ENCODE results near the gene BARX1. TPM values are rescaled to one million over a fixed set of nuclear protein-coding genes. Genes with fewer than 3 reads are reported as not detected.

The BARX1 gene
- polyA plus RNA-seq, 1 donor from 2014 or later: not detected

DNA sequence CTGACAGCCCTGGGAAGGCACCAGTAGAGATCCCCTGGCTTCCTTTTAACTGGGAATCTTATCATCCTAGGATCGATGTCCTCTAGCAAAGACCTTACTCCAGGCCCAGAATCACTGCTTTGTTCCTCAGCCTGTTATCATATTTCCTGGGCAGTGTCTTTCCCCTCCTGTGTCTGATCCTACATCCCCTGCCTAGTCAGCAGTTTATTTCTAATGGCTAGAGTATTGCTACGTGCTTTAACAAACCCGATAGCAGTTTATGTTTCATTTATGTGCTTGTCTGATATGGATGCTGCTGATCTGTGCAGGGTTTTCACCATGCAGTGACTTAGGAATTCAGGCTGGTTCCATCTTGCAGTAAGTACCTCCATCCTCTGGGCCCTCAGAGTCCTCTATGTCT is 20.9 kb upstream of the BARX1 start:
- Histone ChIP-seq H3K36me3 (ENCODE audit: insufficient read depth, low read length) (no peaks in the 10 kb centered on the region), H3K9ac (ENCODE audit: low read length) (no peak overlapping the region), H3K4me3 (ENCODE audit: low read length) (no peak overlapping the region), H3K9me2 (ENCODE audit: insufficient read depth, low read length) (no peaks in the 10 kb centered on the region), H3K27ac (ENCODE audit: low read length) (no peak overlapping the region), H3K27me3 (ENCODE audit: insufficient read depth, low read depth, low read length) (no peaks in the 10 kb centered on the region), H3K79me2 (replicated peaks; ENCODE audit: insufficient read depth, low read length) (no peaks in the 10 kb centered on the region), H4K20me1 (ENCODE audit: insufficient read depth) (no peaks in the 10 kb centered on the region), H3K4me2 (ENCODE audit: low read length) (no peak overlapping the region), H3K9me3 (ENCODE audit: low read length) (no peaks in the 10 kb centered on the region), H3F3A (ENCODE audit: insufficient read depth, low read length, poor library complexity, severe bottlenecking) (no peaks in the 10 kb centered on the region), H2AFZ (ENCODE audit: low read depth, low read length) (no peak overlapping the region)
- TF ChIP-seq EP300 (conservative IDR thresholded peaks at IDR 0.05; ENCODE audit: poor library complexity, severe bottlenecking) (no peak), RAD21 (conservative IDR thresholded peaks at IDR 0.05) (no peak), EZH2 (IDR thresholded peaks at IDR 0.05; ENCODE audit: borderline replicate concordance, insufficient read depth, low read length, poor library complexity, severe bottlenecking) (no peak), MXI1 (conservative IDR thresholded peaks at IDR 0.05; ENCODE audit: poor library complexity, severe bottlenecking) (no peak), POLR2AphosphoS5 (IDR thresholded peaks at IDR 0.05) (no peak), SMC3 (conservative IDR thresholded peaks at IDR 0.05; ENCODE audit: poor library complexity) (no peak), TAF1 (IDR thresholded peaks at IDR 0.05; ENCODE audit: low read depth) (no peak)
- TF ChIP-seq, protein P1, sequence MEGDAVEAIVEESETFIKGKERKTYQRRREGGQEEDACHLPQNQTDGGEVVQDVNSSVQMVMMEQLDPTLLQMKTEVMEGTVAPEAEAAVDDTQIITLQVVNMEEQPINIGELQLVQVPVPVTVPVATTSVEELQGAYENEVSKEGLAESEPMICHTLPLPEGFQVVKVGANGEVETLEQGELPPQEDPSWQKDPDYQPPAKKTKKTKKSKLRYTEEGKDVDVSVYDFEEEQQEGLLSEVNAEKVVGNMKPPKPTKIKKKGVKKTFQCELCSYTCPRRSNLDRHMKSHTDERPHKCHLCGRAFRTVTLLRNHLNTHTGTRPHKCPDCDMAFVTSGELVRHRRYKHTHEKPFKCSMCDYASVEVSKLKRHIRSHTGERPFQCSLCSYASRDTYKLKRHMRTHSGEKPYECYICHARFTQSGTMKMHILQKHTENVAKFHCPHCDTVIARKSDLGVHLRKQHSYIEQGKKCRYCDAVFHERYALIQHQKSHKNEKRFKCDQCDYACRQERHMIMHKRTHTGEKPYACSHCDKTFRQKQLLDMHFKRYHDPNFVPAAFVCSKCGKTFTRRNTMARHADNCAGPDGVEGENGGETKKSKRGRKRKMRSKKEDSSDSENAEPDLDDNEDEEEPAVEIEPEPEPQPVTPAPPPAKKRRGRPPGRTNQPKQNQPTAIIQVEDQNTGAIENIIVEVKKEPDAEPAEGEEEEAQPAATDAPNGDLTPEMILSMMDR (IDR thresholded peaks at IDR 0.05; ENCODE audit: poor library complexity, severe bottlenecking): no peak
- TF ChIP-seq, protein P2, sequence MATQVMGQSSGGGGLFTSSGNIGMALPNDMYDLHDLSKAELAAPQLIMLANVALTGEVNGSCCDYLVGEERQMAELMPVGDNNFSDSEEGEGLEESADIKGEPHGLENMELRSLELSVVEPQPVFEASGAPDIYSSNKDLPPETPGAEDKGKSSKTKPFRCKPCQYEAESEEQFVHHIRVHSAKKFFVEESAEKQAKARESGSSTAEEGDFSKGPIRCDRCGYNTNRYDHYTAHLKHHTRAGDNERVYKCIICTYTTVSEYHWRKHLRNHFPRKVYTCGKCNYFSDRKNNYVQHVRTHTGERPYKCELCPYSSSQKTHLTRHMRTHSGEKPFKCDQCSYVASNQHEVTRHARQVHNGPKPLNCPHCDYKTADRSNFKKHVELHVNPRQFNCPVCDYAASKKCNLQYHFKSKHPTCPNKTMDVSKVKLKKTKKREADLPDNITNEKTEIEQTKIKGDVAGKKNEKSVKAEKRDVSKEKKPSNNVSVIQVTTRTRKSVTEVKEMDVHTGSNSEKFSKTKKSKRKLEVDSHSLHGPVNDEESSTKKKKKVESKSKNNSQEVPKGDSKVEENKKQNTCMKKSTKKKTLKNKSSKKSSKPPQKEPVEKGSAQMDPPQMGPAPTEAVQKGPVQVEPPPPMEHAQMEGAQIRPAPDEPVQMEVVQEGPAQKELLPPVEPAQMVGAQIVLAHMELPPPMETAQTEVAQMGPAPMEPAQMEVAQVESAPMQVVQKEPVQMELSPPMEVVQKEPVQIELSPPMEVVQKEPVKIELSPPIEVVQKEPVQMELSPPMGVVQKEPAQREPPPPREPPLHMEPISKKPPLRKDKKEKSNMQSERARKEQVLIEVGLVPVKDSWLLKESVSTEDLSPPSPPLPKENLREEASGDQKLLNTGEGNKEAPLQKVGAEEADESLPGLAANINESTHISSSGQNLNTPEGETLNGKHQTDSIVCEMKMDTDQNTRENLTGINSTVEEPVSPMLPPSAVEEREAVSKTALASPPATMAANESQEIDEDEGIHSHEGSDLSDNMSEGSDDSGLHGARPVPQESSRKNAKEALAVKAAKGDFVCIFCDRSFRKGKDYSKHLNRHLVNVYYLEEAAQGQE (IDR thresholded peaks at IDR 0.05; ENCODE audit: borderline replicate concordance): no peak

DNA sequence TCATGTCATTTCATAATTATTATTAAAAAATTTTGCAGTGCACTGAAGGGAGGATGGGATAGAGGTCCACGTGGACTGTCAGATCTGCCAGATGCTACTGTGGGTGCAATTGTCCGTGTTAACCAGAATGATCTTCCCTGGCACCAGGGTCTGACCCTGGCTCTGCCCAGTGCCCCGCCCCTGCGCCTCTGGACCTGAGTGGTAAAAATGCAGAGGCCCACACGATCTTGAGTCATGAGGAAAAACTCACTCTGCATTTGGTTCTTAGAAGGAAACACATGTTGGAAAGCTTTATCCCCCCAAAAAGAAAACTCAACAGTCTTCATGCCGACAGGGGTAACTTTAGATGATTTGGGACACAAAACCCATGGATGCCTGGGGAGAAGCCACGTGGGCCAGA is 20.1 kb upstream of the BARX1 start:
- TF ChIP-seq EZH2 (IDR thresholded peaks at IDR 0.05; ENCODE audit: borderline replicate concordance, insufficient read depth, low read length, poor library complexity, severe bottlenecking) (no peak), MXI1 (conservative IDR thresholded peaks at IDR 0.05; ENCODE audit: poor library complexity, severe bottlenecking) (no peak), EP300 (conservative IDR thresholded peaks at IDR 0.05; ENCODE audit: poor library complexity, severe bottlenecking) (no peak), POLR2AphosphoS5 (IDR thresholded peaks at IDR 0.05) (no peak), SMC3 (conservative IDR thresholded peaks at IDR 0.05; ENCODE audit: poor library complexity) (no peak), RAD21 (conservative IDR thresholded peaks at IDR 0.05) (no peak)
- TF ChIP-seq, protein P2 (IDR thresholded peaks at IDR 0.05; ENCODE audit: borderline replicate concordance): no peak
- TF ChIP-seq, protein P1 (IDR thresholded peaks at IDR 0.05; ENCODE audit: poor library complexity, severe bottlenecking): no peak
- Histone ChIP-seq H3K9me3 (ENCODE audit: low read length) (no peaks in the 10 kb centered on the region), H4K20me1 (ENCODE audit: insufficient read depth) (no peaks in the 10 kb centered on the region), H3K4me3 (ENCODE audit: low read length) (no peak overlapping the region), H3K9ac (ENCODE audit: low read length) (no peak overlapping the region), H3K79me2 (replicated peaks; ENCODE audit: insufficient read depth, low read length) (no peaks in the 10 kb centered on the region), H3K27me3 (ENCODE audit: insufficient read depth, low read depth, low read length) (no peaks in the 10 kb centered on the region), H3K9me2 (ENCODE audit: insufficient read depth, low read length) (no peaks in the 10 kb centered on the region), H2AFZ (ENCODE audit: low read depth, low read length) (no peak overlapping the region), H3K36me3 (ENCODE audit: insufficient read depth, low read length) (no peaks in the 10 kb centered on the region), H3K4me2 (ENCODE audit: low read length) (no peak overlapping the region), H3K27ac (ENCODE audit: low read length) (no peak overlapping the region), H3F3A (ENCODE audit: insufficient read depth, low read length, poor library complexity, severe bottlenecking) (no peaks in the 10 kb centered on the region)

Measured in neural cell (in vitro differentiated cells).